Heart left ventricle (tissue), 16 donors: ENCODE results near the gene GOLGA1. TPM values are rescaled to one million over a fixed set of nuclear protein-coding genes. Genes with fewer than 3 reads are reported as not detected.
"Not testable (repeated sequence)": the region's sequence is repeated elsewhere in the genome, so short reads cannot be mapped to it uniquely, and the experiment has no call there.

Experiments
- ATAC-seq, 4 donors: fragments of 200-7000 bp; cut with Tn5 transposase; one replicate each; pipeline ENCODE4 v1.9.1; 2020 to 2022; ENCODE audit warnings: moderate library complexity in 4 of 4, mild to moderate bottlenecking in 3 of 4, moderate number of reproducible peaks in 1 of 4
- DNase-seq, 5 donors: peaks; one replicate each; pipeline ENCODE4 v3.0.0-alpha.2; 2020
- H3K27ac ChIP-seq, 12 donors: fragments of 200-600 bp; sonication (generic) in 4 of 12; one replicate each; pipeline versions ENCODE4 v1.5.0 to v1.8.0; 2016 to 2022; ENCODE audit warnings: mild to moderate bottlenecking in 2 of 12
- H3K27me3 ChIP-seq, 9 donors: fragments of 200-600 bp; sonication (generic) in 2 of 9; one replicate each; pipeline versions ENCODE4 v1.5.1 to v1.8.0; 2016 to 2022; ENCODE audit warnings: mild to moderate bottlenecking in 3 of 9
- H3K36me3 ChIP-seq, 9 donors: fragments of 200-600 bp; sonication (generic) in 2 of 9; one replicate each; pipeline versions ENCODE4 v1.5.0 to v1.8.0; 2018 to 2022; ENCODE audit warnings: mild to moderate bottlenecking in 2 of 9
- H3K4me1 ChIP-seq, 12 donors: fragments of 200-600 bp; sonication (generic) in 4 of 12; one replicate each; pipeline versions ENCODE4 v1.5.0 to v1.8.0; 2016 to 2022; ENCODE audit warnings: mild to moderate bottlenecking in 3 of 12
- H3K4me3 ChIP-seq, 12 donors: fragments of 200-600 bp; sonication (generic) in 4 of 12; one replicate each; pipeline versions ENCODE4 v1.5.0 to v1.8.0; 2017 to 2022; ENCODE audit warnings: mild to moderate bottlenecking in 9 of 12, moderate library complexity in 4 of 12
- H3K9me3 ChIP-seq, 12 donors: fragments of 200-600 bp; sonication (generic) in 4 of 12; one replicate each; pipeline versions ENCODE4 v1.5.0 to v1.8.0; 2016 to 2022; ENCODE audit warnings: mild to moderate bottlenecking in 1 of 12
- POLR2A ChIP-seq, 2 donors: fragments of 450-650 bp; IDR thresholded peaks; one replicate each; pipeline ENCODE4 v1.6.1; 2017; ENCODE audit warnings: antibody characterized with exemption in 2 of 2, mild to moderate bottlenecking in 2 of 2, moderate library complexity in 2 of 2
- WGBS, 4 donors: extraction: QIAGEN DNeasy Blood & Tissue Kit in 2 of 4; methylation state at CpG; one replicate each; pipeline versions ENCODE4 v1.1.5 to v1.1.7; 2013 to 2018; 5-methylcytosine and 5-hydroxymethylcytosine counted together
- intact Hi-C, 10 donors: fragments of 100-400 bp; cut with DNase I; formaldehyde crosslinking; loops; one replicate each; pipeline versions ENCODE4 v1.11.1 to v1.14.2; 2022
- polyA plus RNA-seq, 2 donors: library from polyadenylated mRNA; stranded (reverse); fragments of 200-250 nt; gene quantifications; one replicate each; pipeline ENCODE4 v1.2.3, GENCODE V29; 2013
- total RNA-seq, 9 donors: library from RNA; depleted of rRNA in 2 of 9; stranded (reverse); fragments of >200 nt in 2 of 9; fragmentation: NEBNext Ultra II Directional in 3 of 9; extraction: Animal tissue kit (Norgen Biotek cat#: 25700) in 3 of 9; gene quantifications; one replicate each; pipeline versions ENCODE4 v1.1.0 to v1.2.4, GENCODE V29; 2016 to 2023
- TF ChIP-seq, protein P1 (sequence below), 12 donors: fragments of 200-600 bp; sonication (generic) in 4 of 12; IDR thresholded peaks; one replicate each; pipeline versions ENCODE4 v1.5.0 to v1.8.0; 2018 to 2022; ENCODE audit warnings: antibody characterized with exemption in 12 of 12, mild to moderate bottlenecking in 5 of 12
- donor health status: ischemic (EF 13 %, LVEDD 7.1; RV severe dilation, severe dysfunction).
- donor health status: healthy with polysubstance abuse.
- donor health status: DM: no; HTN: yes; CAD: no.
- donor health status: DM: no; HTN: no; CAD: no.
- donor health status: ischemic (EF 25% LVEDD 6.9; RV normal size, moderate dysfunction).
- donor health status: ischemic (EF 25% LVEDD 5.7; RV mildly dilated, moderate dysfunction).
- donor health status: healthy.
- donor health status: DM: yes; HTN: yes; CAD: no.
- donor health status: ischemic (EF 35%, LVEDD 5.7; RV mildly dilated, moderate dysfunction).
- donor health status: nonischemic (EF 11% LVEDD 7.7; RV severe dilation, severe dysfunction).
- donor health status: DM: yes; HTN: yes; CAD: no.
- donor health status: PGD.
- donor health status: ischemic (EF 29% LVEDD 5.4; RV normal size, mild dysfunction).
- donor health status: nonischemic (EF 23%, LVEDD 6.1; RV moderate dilation, normal function).

GOLGA1 gene
- total and polyA plus RNA-seq, 11 donors: 5.8 to 22.9 (median 15.4) TPM

GRCh38 chr9:124932333-124932732 lies 8.6 kb downstream of the GOLGA1 start:
- 85 to 96% (median 91%) methylated on average over 1 of the region's 1 CpG for WGBS, 4 donors
- Histone ChIP-seq H3K4me1 (no peaks in the 10 kb centered on the region), H3K9me3 (no peaks in the 10 kb centered on the region), H3K4me3 (no peak overlapping the region), H3K27ac (no peak overlapping the region), H3K27me3 (no peaks in the 10 kb centered on the region), H3K36me3 (peaks cover 0 to 100% (median 99%) of the 10 kb centered on the region in 9 donors)
- intact Hi-C loops: no loop called here
- ATAC-seq (no peak), DNase-seq (no peak)
- TF ChIP-seq, protein P1, sequence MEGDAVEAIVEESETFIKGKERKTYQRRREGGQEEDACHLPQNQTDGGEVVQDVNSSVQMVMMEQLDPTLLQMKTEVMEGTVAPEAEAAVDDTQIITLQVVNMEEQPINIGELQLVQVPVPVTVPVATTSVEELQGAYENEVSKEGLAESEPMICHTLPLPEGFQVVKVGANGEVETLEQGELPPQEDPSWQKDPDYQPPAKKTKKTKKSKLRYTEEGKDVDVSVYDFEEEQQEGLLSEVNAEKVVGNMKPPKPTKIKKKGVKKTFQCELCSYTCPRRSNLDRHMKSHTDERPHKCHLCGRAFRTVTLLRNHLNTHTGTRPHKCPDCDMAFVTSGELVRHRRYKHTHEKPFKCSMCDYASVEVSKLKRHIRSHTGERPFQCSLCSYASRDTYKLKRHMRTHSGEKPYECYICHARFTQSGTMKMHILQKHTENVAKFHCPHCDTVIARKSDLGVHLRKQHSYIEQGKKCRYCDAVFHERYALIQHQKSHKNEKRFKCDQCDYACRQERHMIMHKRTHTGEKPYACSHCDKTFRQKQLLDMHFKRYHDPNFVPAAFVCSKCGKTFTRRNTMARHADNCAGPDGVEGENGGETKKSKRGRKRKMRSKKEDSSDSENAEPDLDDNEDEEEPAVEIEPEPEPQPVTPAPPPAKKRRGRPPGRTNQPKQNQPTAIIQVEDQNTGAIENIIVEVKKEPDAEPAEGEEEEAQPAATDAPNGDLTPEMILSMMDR (IDR thresholded peaks at IDR 0.05): no peak
- TF ChIP-seq POLR2A (IDR thresholded peaks at IDR 0.05): no peak

GRCh38 chr9:124929464-124929863 lies 11.4 kb downstream of the GOLGA1 start:
- DNase-seq (no peak), ATAC-seq (no peak)
- H3K36me3 ChIP-seq: peaks cover 0 to 99% (median 95%) of the 10 kb centered on the region in 9 donors
- no peak for TF ChIP-seq POLR2A (IDR thresholded peaks at IDR 0.05)
- TF ChIP-seq, protein P1 (IDR thresholded peaks at IDR 0.05): no peak
- no peaks in the 10 kb centered on the region for H3K9me3 ChIP-seq
- no peak overlapping the region for H3K4me3 ChIP-seq
- H3K27ac ChIP-seq: no peak overlapping the region
- no peaks in the 10 kb centered on the region for H3K27me3 ChIP-seq
- no peaks in the 10 kb centered on the region for H3K4me1 ChIP-seq
- WGBS, 4 donors: 84 to 91% (median 85%) methylated on average over 3 of the region's 3 CpGs
- intact Hi-C loops: no loop called here

DNA sequence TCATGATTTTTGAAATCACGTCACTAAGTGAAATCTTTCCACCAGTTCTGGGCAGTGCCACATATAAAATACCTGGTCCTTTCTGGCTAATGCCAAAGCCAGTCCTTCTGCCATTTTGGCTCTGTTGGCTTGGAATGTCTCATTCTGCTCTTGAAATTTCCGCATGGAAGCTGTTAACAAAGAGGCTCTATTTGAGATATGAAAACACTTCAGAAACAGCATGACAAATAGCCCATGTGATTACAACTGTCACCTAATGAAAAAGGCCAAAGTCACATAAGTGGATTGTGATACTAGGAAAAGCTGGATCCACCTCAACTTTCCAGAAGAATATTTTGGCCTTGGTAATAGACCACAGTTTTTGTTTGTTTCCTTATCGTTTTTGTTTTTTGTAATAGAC lies 12.8 kb downstream of the GOLGA1 start:
- H3K4me1 ChIP-seq: no peaks in the 10 kb centered on the region
- H3K36me3 ChIP-seq: peaks cover 0 to 99% (median 95%) of the 10 kb centered on the region in 9 donors
- no peaks in the 10 kb centered on the region for H3K9me3 ChIP-seq
- H3K27ac ChIP-seq: no peak overlapping the region
- ATAC-seq: no peak
- DNase-seq: no peak
- H3K4me3 ChIP-seq: no peak overlapping the region
- 59 to 72% (median 69%) methylated on average over 3 of the region's 3 CpGs for WGBS, 4 donors
- TF ChIP-seq, protein P1 (IDR thresholded peaks at IDR 0.05): no peak
- TF ChIP-seq POLR2A (IDR thresholded peaks at IDR 0.05): no peak
- intact Hi-C loops: no loop called here
- no peaks in the 10 kb centered on the region for H3K27me3 ChIP-seq

GRCh38 chr9:124920394-124920793 lies 20.5 kb downstream of the GOLGA1 start:
- H3K4me1 ChIP-seq, ATAC-seq, H3K9me3 ChIP-seq, DNase-seq, H3K27ac ChIP-seq, H3K27me3 ChIP-seq, H3K4me3 ChIP-seq, intact Hi-C loops: not testable (repeated sequence)
- peaks cover 0 to 97% (median 72%) of the 10 kb centered on the region in 9 donors for H3K36me3 ChIP-seq
- 82 to 88% (median 84%) methylated on average over 6 of the region's 6 CpGs for WGBS, 4 donors

DNA sequence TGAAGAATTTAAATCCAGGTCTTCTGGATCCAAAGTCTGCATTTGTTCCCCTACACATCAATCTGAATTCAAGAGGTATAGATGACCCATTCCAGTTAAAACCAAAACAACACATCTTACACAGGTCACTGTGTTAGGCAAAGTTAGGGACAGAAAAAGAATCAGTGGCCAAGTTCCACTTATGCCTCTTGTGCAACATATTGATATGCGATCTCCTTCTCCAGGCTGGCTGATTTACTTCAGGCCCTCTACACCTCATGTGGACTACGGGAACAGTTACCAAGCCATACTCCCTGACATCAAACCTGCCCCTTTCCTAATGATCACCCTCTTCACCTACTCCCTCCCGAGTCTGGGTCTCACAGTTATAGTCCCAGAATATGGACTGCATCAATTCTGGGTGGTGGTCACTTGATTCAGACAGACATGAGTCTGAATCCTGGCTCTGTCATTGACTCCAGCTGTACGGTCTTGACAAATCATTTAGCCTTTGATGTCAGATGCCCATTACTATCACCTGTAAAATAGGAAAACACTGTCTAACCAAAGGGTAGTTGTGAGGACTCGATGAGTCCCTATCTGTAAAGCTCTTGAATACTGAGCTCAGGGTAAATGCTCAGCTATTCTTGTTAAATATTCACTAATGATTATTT lies 26.0 kb downstream of the GOLGA1 start:
- Histone ChIP-seq H3K27me3 (no peaks in the 10 kb centered on the region), H3K27ac (no peak overlapping the region), H3K4me3 (no peak overlapping the region), H3K36me3 (peaks cover 0 to 98% (median 72%) of the 10 kb centered on the region in 9 donors), H3K9me3 (no peaks in the 10 kb centered on the region), H3K4me1 (no peaks in the 10 kb centered on the region)
- ATAC-seq (no peak), DNase-seq (no peak)
- no peak for TF ChIP-seq POLR2A (IDR thresholded peaks at IDR 0.05)
- TF ChIP-seq, protein P1 (IDR thresholded peaks at IDR 0.05): no peak
- 72 to 99% (median 97%) methylated on average over 5 of the region's 5 CpGs for WGBS, 4 donors
- intact Hi-C loops: no loop called here
